NB4 (cell line): ENCODE results near the gene DNM1.

Experiments used
- POLR2A ChIP-seq: IDR thresholded peaks from 2 replicates; pipeline ENCODE4 v1.6.1; 2011; ENCODE audit warnings: mild to moderate bottlenecking; ENCODE audit not compliant: insufficient read length; ENCODE audit errors: extremely low read depth
- TF ChIP-seq, protein P1 (sequence below): IDR thresholded peaks from one replicate; pipeline ENCODE4 v1.5.1; 2012; ENCODE audit warnings: low read depth, low read length

- TF ChIP-seq POLR2A: no peak
- TF ChIP-seq, protein P1, sequence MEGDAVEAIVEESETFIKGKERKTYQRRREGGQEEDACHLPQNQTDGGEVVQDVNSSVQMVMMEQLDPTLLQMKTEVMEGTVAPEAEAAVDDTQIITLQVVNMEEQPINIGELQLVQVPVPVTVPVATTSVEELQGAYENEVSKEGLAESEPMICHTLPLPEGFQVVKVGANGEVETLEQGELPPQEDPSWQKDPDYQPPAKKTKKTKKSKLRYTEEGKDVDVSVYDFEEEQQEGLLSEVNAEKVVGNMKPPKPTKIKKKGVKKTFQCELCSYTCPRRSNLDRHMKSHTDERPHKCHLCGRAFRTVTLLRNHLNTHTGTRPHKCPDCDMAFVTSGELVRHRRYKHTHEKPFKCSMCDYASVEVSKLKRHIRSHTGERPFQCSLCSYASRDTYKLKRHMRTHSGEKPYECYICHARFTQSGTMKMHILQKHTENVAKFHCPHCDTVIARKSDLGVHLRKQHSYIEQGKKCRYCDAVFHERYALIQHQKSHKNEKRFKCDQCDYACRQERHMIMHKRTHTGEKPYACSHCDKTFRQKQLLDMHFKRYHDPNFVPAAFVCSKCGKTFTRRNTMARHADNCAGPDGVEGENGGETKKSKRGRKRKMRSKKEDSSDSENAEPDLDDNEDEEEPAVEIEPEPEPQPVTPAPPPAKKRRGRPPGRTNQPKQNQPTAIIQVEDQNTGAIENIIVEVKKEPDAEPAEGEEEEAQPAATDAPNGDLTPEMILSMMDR: no peak
These were observed 38.8 kb upstream of the DNM1 start for GRCh38 chr9:128164307-128164885.
